GM10266 (cell line): Measurements from ENCODE around the gene FEV.

Experiments used
- DNase-seq: peaks from one replicate; pipeline ENCODE4 v3.0.0; 2012; ENCODE audit errors: extremely low spot score
- CTCF ChIP-seq: IDR thresholded peaks from 2 replicates; pipeline ENCODE4 v1.5.1; 2012; ENCODE audit warnings: mild to moderate bottlenecking, low read depth; ENCODE audit not compliant: control insufficient read depth, insufficient read depth; ENCODE audit errors: missing control alignments

Gene FEV

GRCh38 chr2:218963601-218964000 lies 21.4 kb downstream of the FEV start:
- DNase-seq, result no peak
- TF ChIP-seq CTCF, result no peak

GRCh38 chr2:218962859-218963492 lies 22.0 kb downstream of the FEV start:
- no peak for TF ChIP-seq CTCF
- DNase-seq, result peak; percentile 65

GRCh38 chr2:218961651-218962570 lies 23.1 kb downstream of the FEV start:
- DNase-seq, result peak; percentile 46
- TF ChIP-seq CTCF, result no peak

- no peak for TF ChIP-seq CTCF
- DNase-seq, result no peak
Observed at GRCh38 chr2:218961229-218961628, 23.8 kb downstream of the FEV start.

GRCh38 chr2:218960309-218961165 lies 24.4 kb downstream of the FEV start:
- TF ChIP-seq CTCF, result no peak
- DNase-seq, result peak; percentile 38

- DNase-seq, result no peak
Observed at GRCh38 chr2:218959761-218960308, 25.1 kb downstream of the FEV start.

More at GRCh38 chr2:218959761-218960308, 25.1 kb downstream of the FEV start:
- TF ChIP-seq CTCF, result no peak
